Kidney (tissue), 14 donors: Measurements from ENCODE around the gene PKMYT1. TPM values are rescaled to one million over a fixed set of nuclear protein-coding genes. Genes with fewer than 3 reads are reported as not detected.

Experiments
- DNase-seq, 5 donors: peaks; one replicate each; pipeline ENCODE4 v3.0.0-alpha.2; 2013 to 2020
- FAIRE-seq: peaks from 2 replicates; lab custom pipeline; 2012; peaks lifted over from hg19 to GRCh38; lab: Jason Lieb, UNC
- H3K27ac ChIP-seq, 2 donors: one replicate each; pipeline ENCODE4 v1.7.0; 2013; ENCODE audit warnings: low read depth in 2 of 2, low read length in 2 of 2, inconsistent platforms in 1 of 2
- H3K27me3 ChIP-seq: one replicate; pipeline ENCODE4 v1.7.1; 2013; ENCODE audit warnings: low read length, inconsistent platforms; ENCODE audit not compliant: control insufficient read depth, insufficient read depth
- H3K36me3 ChIP-seq, 3 donors: one replicate each; pipeline versions ENCODE4 v1.7.0 to v1.7.1; 2013; ENCODE audit warnings: low read length in 3 of 3, control low read depth in 1 of 3, inconsistent platforms in 1 of 3; ENCODE audit not compliant: insufficient read depth in 3 of 3, control insufficient read depth in 2 of 3
- H3K4me1 ChIP-seq, 3 donors: one replicate each; pipeline versions ENCODE4 v1.7.0 to v1.7.1; 2013; ENCODE audit warnings: low read length in 3 of 3, inconsistent platforms in 1 of 3, low read depth in 1 of 3; ENCODE audit not compliant: control insufficient read depth in 2 of 3, insufficient read depth in 2 of 3
- H3K4me3 ChIP-seq, 3 donors: one replicate each; pipeline versions ENCODE4 v1.7.0 to v1.8.1; 2013; ENCODE audit warnings: low read length in 3 of 3, control low read depth in 1 of 3, inconsistent platforms in 1 of 3
- H3K9ac ChIP-seq, 3 donors: one replicate each; pipeline versions ENCODE4 v1.7.0 to v1.7.1; 2013; ENCODE audit warnings: low read length in 3 of 3, control low read depth in 1 of 3, inconsistent platforms in 1 of 3
- H3K9me3 ChIP-seq, 3 donors: one replicate each; pipeline versions ENCODE4 v1.7.0 to v1.7.1; 2013; ENCODE audit warnings: low read length in 3 of 3, control low read depth in 1 of 3, inconsistent platforms in 1 of 3; ENCODE audit not compliant: control insufficient read depth in 2 of 3, insufficient read depth in 1 of 3
- CTCF ChIP-seq: IDR thresholded peaks from 3 replicates; pipeline ENCODE4 v1.5.1; 2012; ENCODE audit warnings: mild to moderate bottlenecking, moderate library complexity, borderline replicate concordance; ENCODE audit not compliant: insufficient read depth; ENCODE audit errors: extremely low read depth
- intact Hi-C: fragments of 100-400 bp; cut with DNase I; formaldehyde crosslinking; loops from one replicate; pipeline ENCODE4 v1.11.1; 2022
- polyA plus RNA-seq: library from polyadenylated mRNA; stranded (reverse); fragments of 350-450 nt; fragmentation: Illumina TruSeq; extraction: RNeasy Lipid Tissue Mini Kit (QIAGEN cat#74804); gene quantifications from one replicate; pipeline ENCODE4 v1.2.3, GENCODE V29; 2014; ENCODE audit warnings: low read depth, low replicate concordance; ENCODE audit not compliant: insufficient read depth
- total RNA-seq: library from RNA; stranded (reverse); fragmentation: NEBNext Ultra II Directional; extraction: Animal tissue kit (Norgen Biotek cat#: 25700); gene quantifications from one replicate; pipeline ENCODE4 v1.2.1, GENCODE V29; 2021
- donor health status: control.
- donor health status: control.
- donor health status: control.
- donor health status: control.
- donor health status: control.
- donor health status: DM: yes; HTN: yes; CAD: no.
- donor health status: Normal renal cell carcinoma (clear cell type).

Gene PKMYT1
- total and polyA plus RNA-seq, 2 donors from 2014 or later = 0.97 to 2.2 TPM

- no peaks in the 10 kb centered on the region for H3K36me3 ChIP-seq
- no peak for TF ChIP-seq CTCF
- H3K27ac ChIP-seq = no peak overlapping the region
- no peak for FAIRE-seq
- H3K9ac ChIP-seq = no peak overlapping the region
- no peak overlapping the region for H3K4me3 ChIP-seq
- peaks cover 0 to 19% (median 0%) of the 10 kb centered on the region in 3 donors for H3K4me1 ChIP-seq
- peak in 2 of 5 donors; percentile 65 to 78 for DNase-seq
- intact Hi-C loops = no loop called here
- H3K9me3 ChIP-seq = no peaks in the 10 kb centered on the region
- peaks cover 15% of the 10 kb centered on the region for H3K27me3 ChIP-seq
These were observed 12.5 kb downstream of the PKMYT1 start for GRCh38 chr16:2967721-2968161.

GRCh38 chr16:2967211-2967631 lies 13.0 kb downstream of the PKMYT1 start:
- Histone ChIP-seq H3K4me3 (no peak overlapping the region), H3K4me1 (peaks cover 0 to 19% (median 0%) of the 10 kb centered on the region in 3 donors), H3K27me3 (peaks cover 15% of the 10 kb centered on the region), H3K9ac (no peak overlapping the region), H3K36me3 (no peaks in the 10 kb centered on the region), H3K9me3 (no peaks in the 10 kb centered on the region), H3K27ac (no peak overlapping the region)
- intact Hi-C loops = no loop called here
- DNase-seq = peak in 2 of 5 donors; percentile 56 to 71
- no peak for FAIRE-seq
- TF ChIP-seq CTCF = no peak

GRCh38 chr16:2966808-2967191 lies 13.4 kb downstream of the PKMYT1 start:
- DNase-seq (peak in 2 of 5 donors; percentile 48 to 84), FAIRE-seq (no peak)
- Histone ChIP-seq H3K36me3 (no peaks in the 10 kb centered on the region), H3K4me1 (peaks cover 0 to 19% (median 0%) of the 10 kb centered on the region in 3 donors), H3K27me3 (peaks cover 15% of the 10 kb centered on the region), H3K9ac (no peak overlapping the region), H3K9me3 (no peaks in the 10 kb centered on the region), H3K4me3 (no peak overlapping the region), H3K27ac (no peak overlapping the region)
- intact Hi-C loops = no loop called here
- peak; percentile 25 for TF ChIP-seq CTCF
